HFFc6 (cell line): Measurements from ENCODE around the gene TESK1. TPM values are rescaled to one million over a fixed set of nuclear protein-coding genes. Genes with fewer than 3 reads are reported as not detected.

Source experiments
- DNase-seq: peaks from one replicate; pipeline ENCODE4 v3.0.0-alpha.2; 2018
- H3K27ac Mint-ChIP-seq: 2 replicates; pipeline ENCODE4 v1.8.0; 2020; ENCODE audit warnings: mild to moderate bottlenecking, mixed read lengths
- H3K27me3 Mint-ChIP-seq: 2 replicates; pipeline ENCODE4 v1.8.0; 2021; ENCODE audit warnings: mild to moderate bottlenecking, moderate library complexity, mixed read lengths; ENCODE audit not compliant: insufficient read depth
- H3K36me3 Mint-ChIP-seq: 2 replicates; pipeline ENCODE4 v1.8.0; 2021; ENCODE audit warnings: low read depth, mixed read lengths
- H3K4me1 Mint-ChIP-seq: 2 replicates; pipeline ENCODE4 v1.8.0; 2020; ENCODE audit warnings: low read depth, mixed read lengths
- H3K4me3 Mint-ChIP-seq: 2 replicates; pipeline ENCODE4 v1.8.0; 2020; ENCODE audit warnings: mild to moderate bottlenecking, moderate library complexity, mixed read lengths
- H3K9me3 Mint-ChIP-seq: 2 replicates; pipeline ENCODE4 v1.8.0; 2020; ENCODE audit warnings: mild to moderate bottlenecking, mixed read lengths
- CTCF ChIP-seq: fragments of 200-600 bp; sonication (generic); IDR thresholded peaks from 2 replicates; pipeline ENCODE4 v1.5.0; 2021; ENCODE audit warnings: antibody characterized with exemption, mild to moderate bottlenecking
- long read RNA-seq: library from polyadenylated mRNA; unstranded; transcript quantifications from one replicate; pipeline ENCODE4 v2.0.0, GENCODE V29; 2019
- total RNA-seq, 6 experiments: library from RNA; stranded (reverse); fragmentation: NEBNext Ultra II Directional; extraction: Animal tissue kit (Norgen Biotek cat#: 25700); gene quantifications; 2 replicates in 1 of 6; 3 replicates in 5 of 6; pipeline ENCODE4 v1.2.3, GENCODE V29; 2021

The TESK1 gene
- total RNA-seq = 10 to 100 TPM; 25.4 to 33.2 (median 28.5) TPM
- long read RNA-seq, partial matches to known transcripts = 20 of 21 reads
- long read RNA-seq, other reads (novel, unspliced or antisense) = 1 of 21 reads

GRCh38 chr9:35604578-35605350 lies at the start of gene TESK1:
TESK1 (plus strand) TSS chr9:35605262; CDS start chr9:35605620, 358 bp downstream.
- Mint-ChIP-seq H3K27ac (peak within 1 kb of the TSS; percentile 99), H3K9me3 (no peaks in the 10 kb centered on the region), H3K4me3 (peak within 1 kb of the TSS; percentile 99), H3K27me3 (no peaks in the 10 kb centered on the region; the same call in 1 of the 2 replicates), H3K4me1 (peaks cover 32% of the 10 kb centered on the region), H3K36me3 (peaks cover 4% of the 10 kb centered on the region; the same call in 1 of the 2 replicates)
- DNase-seq = peak; percentile 25
- no peak for TF ChIP-seq CTCF

DNA sequence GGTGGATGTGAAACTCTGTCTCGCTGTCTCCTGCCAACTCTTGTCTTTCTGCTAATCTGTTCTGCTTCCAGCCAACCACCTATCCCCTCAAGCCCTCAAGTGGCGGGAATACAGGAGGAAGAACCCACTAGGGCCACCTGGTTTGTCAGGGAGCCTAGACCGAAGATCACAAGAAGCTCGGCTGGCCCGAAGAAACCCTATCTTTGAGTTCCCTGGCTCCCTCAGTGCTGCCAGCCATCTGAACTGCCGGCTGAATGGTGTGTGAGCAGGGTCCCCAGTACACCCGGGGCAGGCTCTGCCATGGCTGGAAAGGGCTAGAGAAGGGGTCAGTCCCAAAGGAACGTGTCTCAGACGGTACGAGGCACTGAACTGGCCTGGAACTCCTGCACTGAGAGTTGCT lies 49.2 kb upstream of the TESK1 start:
- peaks cover 6% of the 10 kb centered on the region for H3K27me3 Mint-ChIP-seq
- TF ChIP-seq CTCF = no peak
- peaks cover 27% of the 10 kb centered on the region for H3K36me3 Mint-ChIP-seq
- DNase-seq = no peak
- 0 out of 2 replicates have a peak overlapping the region, but pooled peaks have one; percentile 27 for H3K27ac Mint-ChIP-seq
- H3K9me3 Mint-ChIP-seq = no peaks in the 10 kb centered on the region
- no peak overlapping the region for H3K4me3 Mint-ChIP-seq
- peaks cover 8% of the 10 kb centered on the region for H3K4me1 Mint-ChIP-seq

GRCh38 chr9:35556776-35557175 lies 48.3 kb upstream of the TESK1 start:
- DNase-seq = no peak
- Mint-ChIP-seq H3K4me1 (no peaks in the 10 kb centered on the region), H3K9me3 (no peaks in the 10 kb centered on the region), H3K27me3 (peaks cover 3% of the 10 kb centered on the region), H3K4me3 (no peak overlapping the region), H3K27ac (peak overlapping the region; percentile 12; the same call in 1 of the 2 replicates), H3K36me3 (peaks cover 19% of the 10 kb centered on the region)
- no peak for TF ChIP-seq CTCF

DNA sequence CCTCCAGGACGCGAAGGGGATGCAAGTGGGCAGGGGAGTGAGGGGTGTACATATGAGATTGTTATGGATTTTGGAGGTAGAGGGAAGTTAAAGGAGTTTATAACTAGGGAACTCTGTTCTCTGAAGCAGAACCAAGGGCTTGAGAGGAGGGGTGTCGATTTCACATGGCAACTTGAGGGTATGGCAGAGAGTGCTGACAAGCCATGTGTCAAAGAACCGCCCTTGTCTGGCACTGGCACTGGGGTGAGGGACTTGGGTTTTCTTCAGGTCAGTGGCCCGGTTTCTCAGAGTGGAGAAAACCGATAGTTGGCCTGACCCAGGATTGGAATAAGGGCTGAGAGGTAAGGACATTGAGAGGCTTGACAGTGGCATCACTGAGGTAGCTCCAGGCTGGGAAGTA lies 47.7 kb upstream of the TESK1 start:
- peaks cover 6% of the 10 kb centered on the region for H3K27me3 Mint-ChIP-seq
- no peak for DNase-seq
- no peak overlapping the region for H3K4me3 Mint-ChIP-seq
- peak overlapping the region; percentile 12; the same call in 1 of the 2 replicates for H3K27ac Mint-ChIP-seq
- peaks cover 21% of the 10 kb centered on the region for H3K36me3 Mint-ChIP-seq
- H3K4me1 Mint-ChIP-seq = no peaks in the 10 kb centered on the region
- H3K9me3 Mint-ChIP-seq = no peaks in the 10 kb centered on the region
- no peak for TF ChIP-seq CTCF

DNA sequence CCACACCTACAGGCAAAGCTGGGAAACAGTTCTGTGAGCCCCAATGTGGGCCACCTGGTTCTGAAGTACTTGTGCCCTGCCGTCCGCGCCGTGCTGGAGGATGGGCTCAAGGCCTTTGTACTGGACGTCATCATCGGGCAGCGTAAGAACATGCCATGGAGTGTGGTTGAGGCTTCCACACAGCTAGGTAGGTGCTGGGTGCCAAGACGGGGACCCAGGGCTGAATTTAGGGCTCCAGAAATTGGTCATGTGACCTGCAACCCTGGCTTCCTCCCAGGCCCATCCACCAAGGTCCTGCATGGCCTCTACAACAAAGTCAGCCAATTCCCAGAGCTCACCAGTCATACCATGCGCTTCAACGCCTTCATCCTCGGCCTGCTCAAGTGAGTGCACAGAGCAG lies 46.9 kb upstream of the TESK1 start:
- no peaks in the 10 kb centered on the region for H3K4me1 Mint-ChIP-seq
- H3K36me3 Mint-ChIP-seq = peaks cover 28% of the 10 kb centered on the region
- no peak for TF ChIP-seq CTCF
- DNase-seq = no peak
- no peak overlapping the region for H3K27ac Mint-ChIP-seq
- H3K27me3 Mint-ChIP-seq = peaks cover 11% of the 10 kb centered on the region
- no peaks in the 10 kb centered on the region for H3K9me3 Mint-ChIP-seq
- no peak overlapping the region for H3K4me3 Mint-ChIP-seq
